Left ventricle myocardium inferior (tissue), 1 donor: ENCODE measurements around the gene ALG8. TPM values are rescaled to one million over a fixed set of nuclear protein-coding genes. Genes with fewer than 3 reads are reported as not detected.

Experiments used
- DNase-seq: peaks from one replicate; pipeline ENCODE4 v3.0.0-alpha.2; 2020
- H3K27ac ChIP-seq: fragments of 200-600 bp; replicated peaks from 2 replicates; pipeline ENCODE4 v1.8.0; 2021
- H3K27me3 ChIP-seq: fragments of 200-600 bp; 2 replicates; pipeline ENCODE4 v1.8.0; 2021; ENCODE audit warnings: low read depth
- H3K36me3 ChIP-seq: fragments of 200-600 bp; 2 replicates; pipeline ENCODE4 v1.8.0; 2021
- H3K4me1 ChIP-seq: fragments of 200-600 bp; 2 replicates; pipeline ENCODE4 v1.8.0; 2021
- H3K4me3 ChIP-seq: fragments of 200-600 bp; 2 replicates; pipeline ENCODE4 v1.8.0; 2021; ENCODE audit warnings: mild to moderate bottlenecking, moderate library complexity
- H3K9me3 ChIP-seq: fragments of 200-600 bp; replicated peaks from 2 replicates; pipeline ENCODE4 v1.8.0; 2021
- intact Hi-C: fragments of 100-400 bp; cut with micrococcal nuclease; formaldehyde crosslinking; loops from one replicate; pipeline ENCODE4 v1.11.0; 2022
- total RNA-seq: library from RNA; stranded (reverse); fragmentation: NEBNext Ultra II Directional; extraction: Animal tissue kit (Norgen Biotek cat#: 25700); gene quantifications from one replicate; pipeline ENCODE4 v1.2.1, GENCODE V29; 2021
- TF ChIP-seq, protein P1 (sequence below): fragments of 200-600 bp; IDR thresholded peaks from 2 replicates; pipeline ENCODE4 v1.8.0; 2021; ENCODE audit warnings: antibody characterized with exemption, mild to moderate bottlenecking, borderline replicate concordance
- donor health status: DM: no; HTN: yes; CAD: no; lungs with severe emphysema.

ALG8 gene
- total RNA-seq, 1 donor from 2014 or later: 15.3 TPM

DNA sequence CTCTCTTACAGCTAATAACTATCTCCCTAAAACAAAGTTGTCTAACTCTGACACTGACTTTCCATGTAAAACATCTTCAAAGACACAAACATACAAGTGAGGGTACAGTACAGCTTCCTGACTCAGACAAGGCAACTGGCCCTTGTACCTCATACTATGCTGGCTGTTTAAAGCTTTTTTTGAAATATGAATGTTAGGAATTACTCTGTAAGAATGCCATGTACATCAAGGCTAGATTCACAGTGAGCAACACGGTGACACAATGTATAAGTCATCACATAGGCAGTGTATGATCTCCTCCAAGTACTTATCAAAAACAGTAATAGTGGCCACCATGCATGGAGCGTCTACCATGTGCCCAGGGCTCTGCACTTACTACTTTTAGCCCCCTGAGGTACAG is 28.6 kb downstream of the ALG8 start:
- no peak for DNase-seq
- Histone ChIP-seq H3K27me3 (no peaks in the 10 kb centered on the region), H3K36me3 (peaks cover 66% of the 10 kb centered on the region), H3K4me3 (no peak overlapping the region), H3K9me3 (no peaks in the 10 kb centered on the region), H3K4me1 (no peaks in the 10 kb centered on the region), H3K27ac (no peak overlapping the region)
- TF ChIP-seq, protein P1, sequence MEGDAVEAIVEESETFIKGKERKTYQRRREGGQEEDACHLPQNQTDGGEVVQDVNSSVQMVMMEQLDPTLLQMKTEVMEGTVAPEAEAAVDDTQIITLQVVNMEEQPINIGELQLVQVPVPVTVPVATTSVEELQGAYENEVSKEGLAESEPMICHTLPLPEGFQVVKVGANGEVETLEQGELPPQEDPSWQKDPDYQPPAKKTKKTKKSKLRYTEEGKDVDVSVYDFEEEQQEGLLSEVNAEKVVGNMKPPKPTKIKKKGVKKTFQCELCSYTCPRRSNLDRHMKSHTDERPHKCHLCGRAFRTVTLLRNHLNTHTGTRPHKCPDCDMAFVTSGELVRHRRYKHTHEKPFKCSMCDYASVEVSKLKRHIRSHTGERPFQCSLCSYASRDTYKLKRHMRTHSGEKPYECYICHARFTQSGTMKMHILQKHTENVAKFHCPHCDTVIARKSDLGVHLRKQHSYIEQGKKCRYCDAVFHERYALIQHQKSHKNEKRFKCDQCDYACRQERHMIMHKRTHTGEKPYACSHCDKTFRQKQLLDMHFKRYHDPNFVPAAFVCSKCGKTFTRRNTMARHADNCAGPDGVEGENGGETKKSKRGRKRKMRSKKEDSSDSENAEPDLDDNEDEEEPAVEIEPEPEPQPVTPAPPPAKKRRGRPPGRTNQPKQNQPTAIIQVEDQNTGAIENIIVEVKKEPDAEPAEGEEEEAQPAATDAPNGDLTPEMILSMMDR: no peak
- intact Hi-C loops: no loop called here

DNA sequence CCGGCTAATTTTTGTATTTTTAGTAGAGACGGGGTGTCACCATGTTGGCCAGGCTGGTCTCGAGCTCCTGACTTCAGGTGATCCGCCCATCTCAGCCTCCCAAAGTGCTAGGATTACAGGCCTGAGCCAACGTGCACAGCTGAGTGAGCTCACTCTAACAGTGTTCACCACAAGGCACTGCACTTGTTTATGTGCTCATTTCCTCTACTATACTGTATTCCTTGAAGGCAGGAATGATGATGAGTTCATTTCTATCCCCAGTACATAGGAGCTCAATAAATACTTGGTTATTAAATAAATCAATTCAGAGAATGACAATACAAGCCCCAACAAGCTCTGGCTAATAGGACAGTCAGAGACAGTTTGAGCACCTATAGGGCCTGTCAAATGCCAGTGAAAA is 29.1 kb downstream of the ALG8 start:
- intact Hi-C loops: no loop called here
- DNase-seq: no peak
- no peak overlapping the region for H3K4me3 ChIP-seq
- no peaks in the 10 kb centered on the region for H3K27me3 ChIP-seq
- H3K36me3 ChIP-seq: peaks cover 67% of the 10 kb centered on the region
- TF ChIP-seq, protein P1: no peak
- no peaks in the 10 kb centered on the region for H3K4me1 ChIP-seq
- H3K27ac ChIP-seq: no peak overlapping the region
- H3K9me3 ChIP-seq: no peaks in the 10 kb centered on the region

DNA sequence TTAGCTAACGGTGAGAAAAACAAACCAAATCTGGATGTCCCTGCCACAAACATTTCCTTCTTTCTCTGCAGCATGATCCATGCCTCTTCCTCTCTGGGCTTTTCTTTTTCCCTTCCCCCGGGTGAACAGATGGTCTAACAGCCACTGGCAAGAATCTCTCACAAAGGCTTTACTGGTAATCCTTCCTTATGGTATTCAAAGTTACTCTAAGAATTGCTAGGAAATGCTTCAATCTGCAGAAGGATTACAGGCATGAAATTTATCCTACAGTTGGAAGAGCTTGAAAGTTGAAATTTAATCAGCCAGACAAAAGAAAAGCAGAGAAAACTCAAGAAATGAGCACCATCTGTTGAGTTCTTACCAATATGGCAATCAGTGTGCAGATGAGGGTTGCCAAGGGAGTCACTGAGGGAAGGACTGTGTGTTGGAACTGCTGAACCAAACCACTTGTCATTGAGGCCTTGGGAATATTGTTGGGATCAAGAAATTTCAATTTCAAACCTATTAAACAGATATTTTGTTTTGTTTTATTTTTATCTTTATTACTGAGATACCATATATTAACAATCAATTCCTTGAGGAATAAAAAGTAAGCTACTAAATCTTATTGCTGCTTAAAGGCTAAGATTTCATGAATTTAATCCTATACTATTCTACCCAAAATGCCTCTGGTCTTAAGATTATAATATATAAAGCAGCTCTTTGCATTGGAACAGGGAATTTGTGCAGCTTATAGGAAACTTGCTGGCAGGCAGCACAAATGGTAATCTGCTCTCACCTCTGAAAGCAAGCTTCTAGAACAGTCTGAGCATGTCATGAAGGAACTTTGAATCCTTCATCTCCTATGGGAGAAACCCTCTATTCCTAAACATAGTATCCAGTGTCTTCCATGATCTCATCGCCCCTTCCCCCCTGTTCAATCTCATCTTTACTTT is 30.1 kb downstream of the ALG8 start:
- Histone ChIP-seq H3K36me3 (peaks cover 68% of the 10 kb centered on the region), H3K27ac (no peak overlapping the region), H3K4me3 (no peak overlapping the region), H3K9me3 (no peaks in the 10 kb centered on the region), H3K27me3 (no peaks in the 10 kb centered on the region), H3K4me1 (no peaks in the 10 kb centered on the region)
- no peak for DNase-seq
- intact Hi-C loops: no loop called here
- TF ChIP-seq, protein P1: no peak

DNA sequence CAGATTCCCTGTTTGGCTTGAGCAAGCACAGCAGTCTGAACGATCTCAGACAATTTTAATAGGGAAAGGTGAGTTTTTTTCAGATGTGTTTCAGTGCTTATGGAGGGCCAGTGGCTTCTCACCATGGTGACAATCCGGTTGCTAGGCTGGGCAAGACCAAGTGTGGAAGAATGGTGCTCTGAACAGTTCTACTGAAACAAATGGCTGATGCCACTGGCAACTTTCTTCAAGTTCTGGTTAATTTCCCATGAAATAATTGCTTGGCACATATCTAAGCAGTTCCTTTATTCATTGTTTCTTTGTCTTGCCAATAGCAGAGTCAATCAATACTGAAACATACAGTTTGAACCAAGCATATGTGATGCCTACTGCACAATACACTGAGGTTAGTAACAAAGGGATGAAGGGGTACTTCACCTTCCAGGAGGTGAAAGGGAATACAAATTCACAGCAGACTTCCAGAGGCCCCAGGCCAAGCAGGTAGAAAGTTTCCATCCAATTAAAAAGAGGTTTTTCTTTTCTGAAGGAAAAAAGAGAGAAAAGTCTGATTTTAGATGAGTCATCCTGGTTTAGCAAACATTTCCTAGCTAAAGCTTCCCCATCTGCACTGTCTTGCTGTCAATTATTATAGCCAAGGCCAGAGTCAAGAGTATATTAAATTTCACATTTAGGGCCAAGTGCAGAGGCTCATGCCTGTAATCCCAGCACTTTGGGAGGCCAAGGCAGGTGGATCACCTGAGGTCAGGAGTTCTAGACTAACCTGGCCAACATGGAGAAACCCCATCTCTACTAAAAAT is 38.6 kb downstream of the ALG8 start:
- peaks cover 49% of the 10 kb centered on the region for H3K36me3 ChIP-seq
- H3K4me1 ChIP-seq: peaks cover 19% of the 10 kb centered on the region
- TF ChIP-seq, protein P1: no peak
- H3K4me3 ChIP-seq: no peak overlapping the region
- DNase-seq: no peak
- no peak overlapping the region for H3K27ac ChIP-seq
- intact Hi-C loops: no loop called here
- no peaks in the 10 kb centered on the region for H3K9me3 ChIP-seq
- H3K27me3 ChIP-seq: no peaks in the 10 kb centered on the region

DNA sequence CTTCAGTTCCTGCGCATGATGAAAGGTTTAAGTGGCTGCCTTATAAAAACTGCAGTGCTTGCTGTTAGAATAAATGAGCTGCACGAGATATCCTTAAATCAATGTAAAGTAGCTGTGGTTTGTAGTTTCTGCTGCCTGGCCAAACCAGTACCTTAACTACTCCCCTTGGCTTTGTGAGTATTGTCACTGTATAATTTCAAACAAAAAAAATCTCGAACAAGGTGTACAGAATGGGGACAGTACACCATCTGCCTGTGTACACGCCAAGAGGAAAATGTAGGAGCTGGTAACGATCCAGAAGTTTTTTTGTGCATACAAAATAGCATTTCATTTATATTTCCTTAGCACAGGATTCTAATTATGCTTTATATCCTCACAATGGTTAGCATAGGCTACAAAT is 39.2 kb downstream of the ALG8 start:
- Histone ChIP-seq H3K9me3 (no peaks in the 10 kb centered on the region), H3K4me3 (no peak overlapping the region), H3K27ac (no peak overlapping the region), H3K4me1 (peaks cover 19% of the 10 kb centered on the region), H3K27me3 (no peaks in the 10 kb centered on the region), H3K36me3 (peaks cover 47% of the 10 kb centered on the region)
- TF ChIP-seq, protein P1: no peak
- intact Hi-C loops: no loop called here
- no peak for DNase-seq
